GM12801 (cell line): ENCODE data around the gene CD46.

Source experiments
- TF ChIP-seq, protein P1 (sequence below): IDR thresholded peaks from one replicate; pipeline ENCODE4 v1.5.1; 2011; ENCODE audit warnings: control low read depth; ENCODE audit not compliant: insufficient read length; ENCODE audit errors: extremely low read depth

The CD46 gene

GRCh38 chr1:207751790-207752455 lies at the start of gene CD46:
Gene CD46 (plus strand): TSS chr1:207752054. CDS start chr1:207752213, 159 bp downstream.
- TF ChIP-seq, protein P1, sequence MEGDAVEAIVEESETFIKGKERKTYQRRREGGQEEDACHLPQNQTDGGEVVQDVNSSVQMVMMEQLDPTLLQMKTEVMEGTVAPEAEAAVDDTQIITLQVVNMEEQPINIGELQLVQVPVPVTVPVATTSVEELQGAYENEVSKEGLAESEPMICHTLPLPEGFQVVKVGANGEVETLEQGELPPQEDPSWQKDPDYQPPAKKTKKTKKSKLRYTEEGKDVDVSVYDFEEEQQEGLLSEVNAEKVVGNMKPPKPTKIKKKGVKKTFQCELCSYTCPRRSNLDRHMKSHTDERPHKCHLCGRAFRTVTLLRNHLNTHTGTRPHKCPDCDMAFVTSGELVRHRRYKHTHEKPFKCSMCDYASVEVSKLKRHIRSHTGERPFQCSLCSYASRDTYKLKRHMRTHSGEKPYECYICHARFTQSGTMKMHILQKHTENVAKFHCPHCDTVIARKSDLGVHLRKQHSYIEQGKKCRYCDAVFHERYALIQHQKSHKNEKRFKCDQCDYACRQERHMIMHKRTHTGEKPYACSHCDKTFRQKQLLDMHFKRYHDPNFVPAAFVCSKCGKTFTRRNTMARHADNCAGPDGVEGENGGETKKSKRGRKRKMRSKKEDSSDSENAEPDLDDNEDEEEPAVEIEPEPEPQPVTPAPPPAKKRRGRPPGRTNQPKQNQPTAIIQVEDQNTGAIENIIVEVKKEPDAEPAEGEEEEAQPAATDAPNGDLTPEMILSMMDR: no peak

- TF ChIP-seq, protein P1: no peak
These were observed 49.5 kb upstream of the CD46 start for GRCh38 chr1:207702317-207702716.

- TF ChIP-seq, protein P1: no peak
These were observed 48.1 kb upstream of the CD46 start for GRCh38 chr1:207703712-207704111.

- TF ChIP-seq, protein P1: no peak
These were observed 40.6 kb upstream of the CD46 start for GRCh38 chr1:207711285-207711684.

DNA sequence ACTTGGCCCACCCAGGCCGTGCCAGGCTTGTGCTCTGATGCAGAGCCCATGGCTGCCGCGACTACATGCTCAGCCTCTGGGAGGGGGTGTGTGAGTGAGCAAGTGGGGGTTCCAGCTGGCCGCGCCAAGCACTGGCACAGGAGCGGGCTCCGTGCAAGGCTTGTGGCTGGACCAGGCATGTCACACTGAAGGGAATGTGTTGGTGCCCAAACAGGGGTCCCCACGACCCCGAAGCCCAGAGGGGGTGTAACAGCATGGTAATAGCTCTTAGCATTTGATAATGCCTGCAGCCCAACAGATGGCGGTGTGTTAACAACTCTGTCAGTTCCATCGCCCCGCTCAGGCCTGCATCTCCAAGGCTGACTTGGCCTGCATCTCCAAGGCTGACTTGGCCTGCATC lies 38.3 kb upstream of the CD46 start:
- TF ChIP-seq, protein P1: no peak

- TF ChIP-seq, protein P1: no peak
These were observed 32.6 kb upstream of the CD46 start for GRCh38 chr1:207719234-207719633.

DNA sequence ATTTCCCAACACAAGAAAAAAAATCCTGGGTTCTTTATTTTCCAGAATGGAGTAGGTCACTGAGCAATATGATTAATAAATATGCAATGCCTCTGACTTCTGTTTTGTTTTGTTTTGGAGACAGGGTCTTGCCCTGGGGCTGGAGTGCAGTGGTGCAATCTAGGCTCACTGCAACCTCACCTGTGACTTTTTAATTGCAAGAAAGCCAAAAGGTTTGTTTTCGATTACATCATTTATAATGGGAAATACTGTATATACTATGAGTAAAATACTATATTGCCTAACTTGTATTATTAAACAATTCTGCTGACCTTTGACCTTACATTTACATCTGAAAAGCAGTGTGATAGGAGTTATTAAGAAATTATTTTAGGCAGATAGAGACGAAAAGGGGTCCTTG lies 11.6 kb upstream of the CD46 start:
- TF ChIP-seq, protein P1: no peak
